HS-27A (cell line): ENCODE measurements around the gene MAP1B.

Experiments used
- DNase-seq: peaks from one replicate; pipeline ENCODE4 v3.0.0-alpha.2; 2012; ENCODE audit warnings: low read depth, missing footprints

The MAP1B gene

GRCh38 chr5:72194846-72195245 is 87.6 kb downstream of the MAP1B start:
- DNase-seq = no peak

- no peak for DNase-seq
These were observed 88.3 kb downstream of the MAP1B start for GRCh38 chr5:72195581-72195980.

- DNase-seq = no peak
These were observed 90.1 kb downstream of the MAP1B start for GRCh38 chr5:72197393-72197792.

- DNase-seq = no peak
These were observed 92.4 kb downstream of the MAP1B start for GRCh38 chr5:72199681-72200080.

- DNase-seq = no peak
These were observed 95.1 kb downstream of the MAP1B start for GRCh38 chr5:72202331-72202825.

- DNase-seq = no peak
These were observed 96.1 kb downstream of the MAP1B start for GRCh38 chr5:72203251-72203845.

GRCh38 chr5:72204946-72205345 is 97.7 kb downstream of the MAP1B start:
- no peak for DNase-seq

- DNase-seq = no peak
These were observed 98.2 kb downstream of the MAP1B start for GRCh38 chr5:72205431-72206009.

GRCh38 chr5:72206160-72206559 is 98.9 kb downstream of the MAP1B start:
- DNase-seq = no peak

GRCh38 chr5:72206994-72207393 is 99.7 kb downstream of the MAP1B start:
- no peak for DNase-seq

GRCh38 chr5:72208324-72208926 is 101.2 kb downstream of the MAP1B start:
- DNase-seq = no peak

GRCh38 chr5:72209147-72210115 is 102.2 kb downstream of the MAP1B start:
- DNase-seq = no peak

- DNase-seq = peak; percentile 50
These were observed 103.8 kb downstream of the MAP1B start for GRCh38 chr5:72210888-72211678.

- DNase-seq = no peak
These were observed 104.9 kb downstream of the MAP1B start for GRCh38 chr5:72212171-72212570.

GRCh38 chr5:72213482-72213881 is 106.2 kb downstream of the MAP1B start:
- DNase-seq = no peak

GRCh38 chr5:72214168-72214567 is 106.9 kb downstream of the MAP1B start:
- no peak for DNase-seq

GRCh38 chr5:72216756-72217155 is 109.5 kb downstream of the MAP1B start:
- no peak for DNase-seq

- DNase-seq = no peak
These were observed 113.8 kb downstream of the MAP1B start for GRCh38 chr5:72221099-72221498.

- no peak for DNase-seq
These were observed 114.3 kb downstream of the MAP1B start for GRCh38 chr5:72221541-72221940.

GRCh38 chr5:72222521-72222920 is 115.2 kb downstream of the MAP1B start:
- no peak for DNase-seq

- no peak for DNase-seq
These were observed 116.1 kb downstream of the MAP1B start for GRCh38 chr5:72223371-72223770.
